ENCODE data around the gene BPTF.

DNA sequence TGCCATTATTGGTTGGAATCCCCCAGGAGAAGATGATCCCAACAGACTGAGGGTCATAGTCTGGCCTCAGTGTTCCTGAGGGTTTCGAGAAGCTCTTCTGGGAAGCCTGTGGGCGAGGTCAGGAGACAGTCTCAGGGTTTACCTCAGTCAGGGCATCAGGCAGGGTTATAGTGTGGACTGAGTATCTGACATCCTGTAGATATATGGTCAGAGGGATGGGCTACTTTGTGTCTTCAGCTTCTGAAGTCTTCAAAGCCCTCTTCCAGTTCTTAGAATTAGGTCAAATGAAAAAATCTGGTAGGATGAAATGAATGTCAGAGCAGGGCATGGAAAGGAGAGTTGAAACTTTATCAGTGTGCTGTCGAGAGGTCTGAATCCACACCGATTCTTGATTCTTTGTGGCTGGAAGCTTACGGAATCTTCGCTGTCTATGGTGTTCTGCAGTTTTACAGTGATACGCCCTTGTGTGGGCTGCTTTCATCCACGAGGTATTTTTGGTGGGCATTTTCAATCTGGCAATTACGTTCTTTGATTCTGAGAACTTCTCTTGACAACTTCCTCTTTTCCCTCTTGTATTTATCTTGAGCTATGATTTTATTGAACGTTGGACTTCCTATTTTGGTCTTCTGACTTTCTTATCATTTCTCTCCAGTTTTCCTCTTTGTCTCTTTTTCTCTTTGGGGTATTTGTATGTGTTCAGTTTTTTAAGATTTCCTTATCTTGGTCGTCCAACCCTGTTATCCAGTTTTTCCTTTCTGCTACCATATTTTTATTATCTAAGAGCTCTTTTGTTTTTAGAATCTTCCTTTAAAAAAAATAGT, 30.4 kb downstream of the BPTF start:
- TF ChIP-seq, protein P1, sequence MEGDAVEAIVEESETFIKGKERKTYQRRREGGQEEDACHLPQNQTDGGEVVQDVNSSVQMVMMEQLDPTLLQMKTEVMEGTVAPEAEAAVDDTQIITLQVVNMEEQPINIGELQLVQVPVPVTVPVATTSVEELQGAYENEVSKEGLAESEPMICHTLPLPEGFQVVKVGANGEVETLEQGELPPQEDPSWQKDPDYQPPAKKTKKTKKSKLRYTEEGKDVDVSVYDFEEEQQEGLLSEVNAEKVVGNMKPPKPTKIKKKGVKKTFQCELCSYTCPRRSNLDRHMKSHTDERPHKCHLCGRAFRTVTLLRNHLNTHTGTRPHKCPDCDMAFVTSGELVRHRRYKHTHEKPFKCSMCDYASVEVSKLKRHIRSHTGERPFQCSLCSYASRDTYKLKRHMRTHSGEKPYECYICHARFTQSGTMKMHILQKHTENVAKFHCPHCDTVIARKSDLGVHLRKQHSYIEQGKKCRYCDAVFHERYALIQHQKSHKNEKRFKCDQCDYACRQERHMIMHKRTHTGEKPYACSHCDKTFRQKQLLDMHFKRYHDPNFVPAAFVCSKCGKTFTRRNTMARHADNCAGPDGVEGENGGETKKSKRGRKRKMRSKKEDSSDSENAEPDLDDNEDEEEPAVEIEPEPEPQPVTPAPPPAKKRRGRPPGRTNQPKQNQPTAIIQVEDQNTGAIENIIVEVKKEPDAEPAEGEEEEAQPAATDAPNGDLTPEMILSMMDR (conservative IDR thresholded peaks at IDR 0.05): no peak
- TF ChIP-seq ZFX (IDR thresholded peaks at IDR 0.05): no peak

Data from C4-2B (cell line).